HCT116 (cell line): ENCODE measurements around the gene SESN1. TPM values are rescaled to one million over a fixed set of nuclear protein-coding genes. Genes with fewer than 3 reads are reported as not detected.

Experiments
- ATAC-seq: fragments of 200-7000 bp; cut with Tn5 transposase; 2 replicates; pipeline ENCODE4 v1.9.1; 2020; ENCODE audit warnings: mild to moderate bottlenecking, moderate library complexity
- BruUV-seq: library from RNA; stranded (reverse); fragments of 400-500 nt; replicated peaks from 2 replicates; lab custom pipeline; 2021; lab: Mats Ljungman, UMichigan
- CTCF ChIA-PET: fragments of 300-600 bp; sonication (Branson Sonifier 250); formaldehyde crosslinking; loops from one replicate; lab custom pipeline; 2021; ENCODE audit warnings: antibody characterized with exemption; lab: Charles Lee
- POLR2A ChIA-PET: fragments of 300-600, 350-600 bp; sonication (Branson Sonifier 250); formaldehyde crosslinking; loops from one replicate; lab custom pipeline; 2021; ENCODE audit warnings: antibody characterized with exemption; lab: Charles Lee
- RAD21 ChIA-PET, 2 experiments: fragments of 300-600 bp; sonication (Branson Sonifier 250); formaldehyde crosslinking; loops; one replicate each; lab custom pipeline; 2023; ENCODE audit warnings: low total read pairs in 2 of 2; ENCODE audit not compliant: uncharacterized antibody in 2 of 2, unreplicated experiment in 2 of 2, low non-redundant PET in 1 of 2; lab: Charles Lee
- DNase-seq: peaks from one replicate; pipeline ENCODE4 v3.0.0-alpha.2; 2010; ENCODE audit warnings: low read depth, low spot score
- H2AFZ ChIP-seq: fragments of 200-600 bp; shearing (Covaris generic), sonication (generic); 2 replicates; pipeline ENCODE4 v1.6.1; 2017; ENCODE audit warnings: low read depth, mixed run types, mixed read lengths, antibody characterized with exemption, low read length; ENCODE audit not compliant: poor library complexity, severe bottlenecking
- H3K27ac ChIP-seq: 2 replicates; pipeline ENCODE4 v1.5.1; 2012; ENCODE audit warnings: low read depth, low read length
- H3K27me3 ChIP-seq: fragments of 200-600 bp; sonication (generic); 2 replicates; pipeline ENCODE4 v1.6.1; 2016; ENCODE audit warnings: mixed run types, low read length, mixed read lengths; ENCODE audit not compliant: insufficient read depth
- H3K36me3 ChIP-seq, 2 experiments: fragments of 200-500 bp in 1 of 2; fragments of 200-600 bp in 1 of 2; sonication (Bioruptor generic) in 1 of 2; sonication (generic) in 1 of 2; 2 replicates each; pipeline versions ENCODE4 v1.5.1 to v1.6.1; 2014 to 2016; ENCODE audit warnings: low read length in 2 of 2, inconsistent platforms in 1 of 2, mixed read lengths in 1 of 2, mixed run types in 1 of 2; ENCODE audit not compliant: insufficient read depth in 2 of 2, control insufficient read depth in 1 of 2
- H3K4me1 ChIP-seq, 2 experiments: fragments of 200-600 bp in 1 of 2; sonication (generic) in 1 of 2; 2 replicates each; pipeline versions ENCODE4 v1.5.1 to v1.6.1; 2012 to 2017; ENCODE audit warnings: low read length in 2 of 2, inconsistent platforms in 1 of 2, mild to moderate bottlenecking in 1 of 2, mixed read lengths in 1 of 2, mixed run types in 1 of 2, moderate library complexity in 1 of 2; ENCODE audit not compliant: insufficient read depth in 2 of 2, control insufficient read depth in 1 of 2
- H3K4me2 ChIP-seq: fragments of 200-600 bp; sonication (generic); 2 replicates; pipeline ENCODE4 v1.6.1; 2017; ENCODE audit warnings: mixed run types, low read length, mixed read lengths
- H3K4me3 ChIP-seq, 2 experiments: fragments of 200-600 bp in 1 of 2; sonication (generic) in 1 of 2; replicated peaks in 1 of 2; 2 replicates each; pipeline ENCODE4 v1.5.1; 2011 to 2016; ENCODE audit warnings: low read length in 2 of 2, control low read depth in 1 of 2, low read depth in 1 of 2, mild to moderate bottlenecking in 1 of 2, mixed read lengths in 1 of 2, mixed run types in 1 of 2
- H3K79me2 ChIP-seq: fragments of 200-600 bp; sonication (generic); 2 replicates; pipeline ENCODE4 v1.6.1; 2017; ENCODE audit warnings: mild to moderate bottlenecking, mixed run types, low read length, moderate library complexity, mixed read lengths; ENCODE audit not compliant: insufficient read depth
- H3K9ac ChIP-seq: fragments of 200-600 bp; sonication (generic); 2 replicates; pipeline ENCODE4 v1.6.1; 2016; ENCODE audit warnings: low read length, mixed read lengths
- H3K9me2 ChIP-seq: fragments of 200-600 bp; sonication (generic), shearing (Covaris generic); 2 replicates; pipeline ENCODE4 v1.6.1; 2017; ENCODE audit warnings: mixed run types, mild to moderate bottlenecking, moderate library complexity; ENCODE audit not compliant: insufficient read depth
- H3K9me3 ChIP-seq, 2 experiments: fragments of 200-500 bp in 1 of 2; fragments of 200-600 bp in 1 of 2; sonication (Bioruptor generic) in 1 of 2; sonication (generic) in 1 of 2; 2 replicates each; pipeline ENCODE4 v1.6.1; 2014 to 2017; ENCODE audit warnings: low read length in 2 of 2, mixed read lengths in 2 of 2, inconsistent platforms in 1 of 2, low read depth in 1 of 2, mild to moderate bottlenecking in 1 of 2, mixed run types in 1 of 2, moderate library complexity in 1 of 2; ENCODE audit not compliant: control insufficient read depth in 1 of 2, insufficient read depth in 1 of 2
- H4K20me1 ChIP-seq: fragments of 200-600 bp; sonication (generic), shearing (Covaris generic); 2 replicates; pipeline ENCODE4 v1.6.1; 2017; ENCODE audit warnings: mixed run types, mild to moderate bottlenecking, moderate library complexity; ENCODE audit not compliant: insufficient read depth
- ATF3 ChIP-seq: IDR thresholded peaks from 2 replicates; pipeline ENCODE4 v1.6.1; 2012
- CBX3 ChIP-seq: IDR thresholded peaks from 2 replicates; pipeline ENCODE4 v1.6.1; 2012; ENCODE audit warnings: low read depth
- CEBPB ChIP-seq: IDR thresholded peaks from 2 replicates; pipeline ENCODE4 v1.6.1; 2012; ENCODE audit warnings: low read depth
- CTCF ChIP-seq, 3 experiments: fragments of 200-600 bp in 1 of 3; sonication (generic) in 1 of 3; IDR thresholded peaks in 2 of 3; conservative IDR thresholded peaks in 1 of 3; 2 replicates each; pipeline ENCODE4 v1.5.1; 2012 to 2017; ENCODE audit warnings: low read depth in 2 of 3, low read length in 2 of 3, antibody characterized with exemption in 1 of 3, borderline replicate concordance in 1 of 3, control low read depth in 1 of 3, mild to moderate bottlenecking in 1 of 3, mixed read lengths in 1 of 3, mixed run types in 1 of 3, moderate library complexity in 1 of 3; ENCODE audit not compliant: insufficient read depth in 1 of 3
- EGR1 ChIP-seq: IDR thresholded peaks from 2 replicates; pipeline ENCODE4 v1.6.1; 2012; ENCODE audit warnings: low read depth
- ELF1 ChIP-seq: IDR thresholded peaks from 2 replicates; pipeline ENCODE4 v1.6.1; 2012; ENCODE audit warnings: low read depth, borderline replicate concordance
- EZH2 ChIP-seq: fragments of 200-600 bp; sonication (generic); IDR thresholded peaks from 2 replicates; pipeline ENCODE4 v1.6.1; 2017; ENCODE audit warnings: antibody characterized with exemption, mixed run types
- EZH2phosphoT487 ChIP-seq: fragments of 200-600 bp; IDR thresholded peaks from 2 replicates; pipeline ENCODE4 v1.6.1; 2018; ENCODE audit warnings: antibody characterized with exemption, borderline replicate concordance
- FOSL1 ChIP-seq: IDR thresholded peaks from 2 replicates; pipeline ENCODE4 v1.6.1; 2012; ENCODE audit warnings: low read depth
- MAX ChIP-seq: IDR thresholded peaks from 2 replicates; pipeline ENCODE4 v1.6.1; 2012
- POLR2A ChIP-seq: IDR thresholded peaks from 2 replicates; pipeline ENCODE4 v1.7.0; 2011; ENCODE audit warnings: borderline replicate concordance; ENCODE audit not compliant: insufficient read depth, insufficient read length; ENCODE audit errors: extremely low read depth
- POLR2AphosphoS5 ChIP-seq: IDR thresholded peaks from 2 replicates; pipeline ENCODE4 v1.6.1; 2011; ENCODE audit warnings: mild to moderate bottlenecking, low read depth, low read length, moderate library complexity
- REST ChIP-seq: IDR thresholded peaks from 2 replicates; pipeline ENCODE4 v1.6.1; 2012; ENCODE audit warnings: low read depth
- SRF ChIP-seq: IDR thresholded peaks from 2 replicates; pipeline ENCODE4 v1.6.1; 2012; ENCODE audit warnings: low read depth
- TCF7L2 ChIP-seq: IDR thresholded peaks from 2 replicates; pipeline ENCODE4 v1.7.0; 2011; ENCODE audit warnings: borderline replicate concordance, inconsistent platforms; ENCODE audit not compliant: insufficient read depth, insufficient read length; ENCODE audit errors: extremely low read depth
- ZBTB33 ChIP-seq: IDR thresholded peaks from 2 replicates; pipeline ENCODE4 v1.6.1; 2011; ENCODE audit warnings: mild to moderate bottlenecking, low read length, moderate library complexity; ENCODE audit not compliant: insufficient replicate concordance; ENCODE audit errors: extremely low read depth
- ZFX ChIP-seq: fragments of 450-650 bp; IDR thresholded peaks from 2 replicates; pipeline ENCODE4 v1.6.1; 2017
- ZNF274 ChIP-seq: fragments of 200-500 bp; sonication (Bioruptor generic); IDR thresholded peaks from 2 replicates; pipeline ENCODE4 v1.6.1; 2014; ENCODE audit warnings: mild to moderate bottlenecking, low read depth, low read length, inconsistent platforms
- intact Hi-C: fragments of 100-400 bp; cut with micrococcal nuclease; formaldehyde crosslinking; loops from 2 replicates; pipeline ENCODE4 v1.10.0; 2022
- total RNA-seq: library from RNA; stranded (reverse); gene quantifications from one replicate; pipeline ENCODE4 v1.2.1, GENCODE V29; 2021; ENCODE audit not compliant: unreplicated experiment

Gene SESN1
- total RNA-seq, 1 experiment from 2014 or later = 9.3 TPM

- TF ChIP-seq ZBTB33 (no peak), ATF3 (no peak), ZNF274 (no peak)
These were observed 100.8 kb downstream of the SESN1 start (continued) for GRCh38 chr6:108993876-108994275.

GRCh38 chr6:108989700-108990099, 104.9 kb downstream of the SESN1 start:
- Histone ChIP-seq H3K9ac (no peak overlapping the region), H3K79me2 (no peaks in the 10 kb centered on the region), H3K4me1 (no peaks in the 10 kb centered on the region), H3K9me2 (no peaks in the 10 kb centered on the region)
- CTCF ChIA-PET = no interaction called here
- TF ChIP-seq CEBPB (no peak), ELF1 (no peak), MAX (no peak), TCF7L2 (no peak), POLR2AphosphoS5 (no peak), FOSL1 (no peak), POLR2A (no peak), CTCF (IDR thresholded peaks at IDR 0.05 in 2 of 3, conservative IDR thresholded peaks at IDR 0.05 in 1 of 3; ENCODE audit: borderline replicate concordance in 1 of 3, insufficient read depth in 1 of 3, low read depth in 2 of 3, low read length in 2 of 3) (no peak), ATF3 (no peak), EZH2 (no peak), REST (no peak), CBX3 (no peak), ZFX (no peak), SRF (no peak), EZH2phosphoT487 (no peak), EGR1 (no peak)
- TF ChIP-seq, all 23 proteins: peak for 0
- H3K9me3 ChIP-seq = no peaks in the 10 kb centered on the region
- intact Hi-C loops = no loop called here
- no peak for DNase-seq
- H2AFZ ChIP-seq = no peak overlapping the region
- ChIA-PET POLR2A (no interaction called here), RAD21 (no interaction called here)
- H3K36me3 ChIP-seq = peaks cover 0 to 7% of the 10 kb centered on the region in 2 experiments; a peak in 1 of 4 replicates
- H3K4me3 ChIP-seq = no peak overlapping the region
- BruUV-seq = no TSS peak
- H3K4me2 ChIP-seq = no peak overlapping the region
- H3K27ac ChIP-seq = no peak overlapping the region
- H4K20me1 ChIP-seq = no peaks in the 10 kb centered on the region
- no peak for ATAC-seq
- no peaks in the 10 kb centered on the region for H3K27me3 ChIP-seq
